Measurements from ENCODE around the gene ABCA2.

DNA sequence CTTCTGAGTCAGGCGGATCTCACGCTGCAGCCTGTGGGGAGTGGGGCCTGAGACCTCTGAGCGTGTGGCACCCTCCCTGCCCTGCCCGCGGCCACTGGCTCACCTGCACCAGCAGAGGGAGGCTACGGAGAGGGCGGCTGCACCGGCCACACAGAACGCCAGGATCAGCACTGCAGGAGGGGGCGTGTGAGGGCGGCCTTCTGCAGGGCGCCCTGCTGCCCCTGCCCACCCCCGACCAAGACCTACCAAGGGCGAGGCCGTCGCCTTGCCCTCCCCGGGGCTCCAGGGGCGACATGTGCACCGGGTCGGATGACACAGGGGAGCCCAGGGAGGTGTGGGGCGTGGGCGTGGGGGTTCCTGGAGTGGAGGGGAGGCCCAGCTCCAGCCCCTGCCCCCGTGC lies 12.5 kb upstream of the ABCA2 start:
- TF ChIP-seq POLR2AphosphoS5 (IDR thresholded peaks at IDR 0.05; ENCODE audit: borderline replicate concordance, low read depth, low read length) = no peak
- TF ChIP-seq EZH2 (IDR thresholded peaks at IDR 0.05) = no peak

All from SK-N-MC (cell line).